IMR-90 (cell line): ENCODE measurements around the gene AP3D1. TPM values are rescaled to one million over a fixed set of nuclear protein-coding genes. Genes with fewer than 3 reads are reported as not detected.

ENCODE experiments used
- ATAC-seq: fragments of 200-7000 bp; cut with Tn5 transposase; 2 replicates; pipeline ENCODE4 v1.9.1; 2020; ENCODE audit warnings: low read depth, mild to moderate bottlenecking, moderate library complexity
- BruUV-seq: library from RNA; stranded (reverse); fragments of 400-500 nt; replicated peaks from 2 replicates; lab custom pipeline; 2021; lab: Mats Ljungman, UMichigan
- CTCF ChIA-PET: fragments of 300-600 bp; formaldehyde crosslinking; extraction: SDS; loops from one replicate; lab custom pipeline; 2021; ENCODE audit warnings: antibody characterized with exemption; lab: Yijun Ruan, JAX
- POLR2A ChIA-PET: fragments of 300-600 bp; sonication (Branson Sonifier 250); formaldehyde crosslinking; loops from one replicate; lab custom pipeline; 2022; ENCODE audit warnings: antibody characterized with exemption; ENCODE audit not compliant: unreplicated experiment; lab: Charles Lee
- DNase-seq: peaks from one replicate; pipeline ENCODE4 v3.0.0; 2013
- H2AFZ ChIP-seq: replicated peaks from 2 replicates; pipeline ENCODE3; 2013; ENCODE audit warnings: low read length, mild to moderate bottlenecking; ENCODE audit not compliant: poor library complexity
- H2AK5ac ChIP-seq: 2 replicates; pipeline ENCODE4 v1.6.1; 2013; ENCODE audit warnings: low read depth, low read length, inconsistent platforms
- H2AK9ac ChIP-seq: replicated peaks from 2 replicates; pipeline ENCODE3; 2013; ENCODE audit warnings: mild to moderate bottlenecking, low read depth, low read length, moderate library complexity; ENCODE audit not compliant: poor library complexity
- H2BK120ac ChIP-seq: 2 replicates; pipeline ENCODE4 v1.6.1; 2013; ENCODE audit warnings: low read depth, low read length, inconsistent platforms
- H2BK15ac ChIP-seq: 3 replicates; pipeline ENCODE4 v1.6.1; 2013; ENCODE audit warnings: low read depth, low read length, inconsistent platforms
- H2BK20ac ChIP-seq: 2 replicates; pipeline ENCODE4 v1.6.1; 2013; ENCODE audit warnings: low read depth, mild to moderate bottlenecking, inconsistent platforms, low read length, moderate library complexity
- H2BK5ac ChIP-seq: 2 replicates; pipeline ENCODE4 v1.6.1; 2013; ENCODE audit warnings: mild to moderate bottlenecking, low read depth, low read length, inconsistent platforms; ENCODE audit not compliant: poor library complexity, severe bottlenecking
- H3K14ac ChIP-seq: replicated peaks from 2 replicates; pipeline ENCODE4 v1.6.1; 2013; ENCODE audit warnings: low read depth, low read length, inconsistent platforms
- H3K18ac ChIP-seq: 2 replicates; pipeline ENCODE4 v1.6.1; 2013; ENCODE audit warnings: low read depth, low read length, control low read depth
- H3K23ac ChIP-seq: 2 replicates; pipeline ENCODE4 v1.6.1; 2013; ENCODE audit warnings: low read depth, low read length, inconsistent platforms
- H3K27ac ChIP-seq: 2 replicates; pipeline ENCODE4 v1.5.1; 2013; ENCODE audit warnings: mild to moderate bottlenecking, control low read depth, low read length; ENCODE audit not compliant: insufficient read depth
- H3K27me3 ChIP-seq: 2 replicates; pipeline ENCODE4 v1.6.1; 2013; ENCODE audit warnings: low read length; ENCODE audit not compliant: control insufficient read depth, insufficient read depth
- H3K36me3 ChIP-seq: 2 replicates; pipeline ENCODE4 v1.6.1; 2013; ENCODE audit warnings: low read length, mixed read lengths; ENCODE audit not compliant: control insufficient read depth, insufficient read depth
- H3K4ac ChIP-seq: 2 replicates; pipeline ENCODE4 v1.6.1; 2013; ENCODE audit warnings: low read depth, low read length, inconsistent platforms
- H3K4me1 ChIP-seq: 2 replicates; pipeline ENCODE4 v1.6.1; 2013; ENCODE audit warnings: low read length, mixed read lengths; ENCODE audit not compliant: control insufficient read depth, insufficient read depth
- H3K4me2 ChIP-seq: 2 replicates; pipeline ENCODE4 v1.6.1; 2013; ENCODE audit warnings: low read depth, mild to moderate bottlenecking, control low read depth, low read length, moderate library complexity
- H3K4me3 ChIP-seq: 2 replicates; pipeline ENCODE4 v1.5.1; 2013; ENCODE audit warnings: low read depth, mild to moderate bottlenecking, control low read depth, low read length, moderate library complexity; ENCODE audit not compliant: insufficient read depth
- H3K56ac ChIP-seq: 2 replicates; pipeline ENCODE4 v1.6.1; 2013; ENCODE audit warnings: low read length, inconsistent platforms; ENCODE audit not compliant: insufficient read depth; ENCODE audit errors: extremely low read depth
- H3K79me1 ChIP-seq, 2 experiments: 2 replicates each; pipeline ENCODE4 v1.6.1; 2013; ENCODE audit warnings: low read length in 2 of 2, inconsistent platforms in 1 of 2, low read depth in 1 of 2
- H3K9ac ChIP-seq: 2 replicates; pipeline ENCODE4 v1.6.1; 2013; ENCODE audit warnings: low read depth, low read length, control low read depth
- H3K9me1 ChIP-seq: 2 replicates; pipeline ENCODE4 v1.6.1; 2013; ENCODE audit warnings: low read length, inconsistent platforms; ENCODE audit not compliant: insufficient read depth
- H3K9me3 ChIP-seq: 2 replicates; pipeline ENCODE4 v1.6.1; 2013; ENCODE audit warnings: low read length; ENCODE audit not compliant: control insufficient read depth, insufficient read depth
- H4K20me1 ChIP-seq: 2 replicates; pipeline ENCODE4 v1.6.1; 2013; ENCODE audit warnings: low read length, inconsistent platforms; ENCODE audit not compliant: insufficient read depth
- H4K5ac ChIP-seq: 2 replicates; pipeline ENCODE4 v1.6.1; 2013; ENCODE audit warnings: mild to moderate bottlenecking, low read depth, low read length, control low read depth
- H4K8ac ChIP-seq, 2 experiments: 2 replicates each; pipeline ENCODE4 v1.6.1; 2013; ENCODE audit warnings: low read depth in 2 of 2, low read length in 2 of 2, control low read depth in 1 of 2, inconsistent platforms in 1 of 2
- H4K91ac ChIP-seq: 2 replicates; pipeline ENCODE4 v1.6.1; 2013; ENCODE audit warnings: low read depth, low read length, inconsistent platforms; ENCODE audit not compliant: insufficient read depth
- BHLHE40 ChIP-seq: fragments of 150-350 bp; IDR thresholded peaks from 2 replicates; pipeline ENCODE4 v1.6.1; 2016; ENCODE audit warnings: mild to moderate bottlenecking, low read depth, low read length
- RAD21 ChIP-seq: IDR thresholded peaks from 2 replicates; pipeline ENCODE4 v1.6.1; 2012; ENCODE audit warnings: low read length, improper control_type of control experiment
- SMC3 ChIP-seq: fragments of 150-350 bp; IDR thresholded peaks from 2 replicates; pipeline ENCODE4 v1.6.1; 2016; ENCODE audit warnings: low read depth, mild to moderate bottlenecking, antibody characterized with exemption, low read length, moderate library complexity
- whole genome bisulfite sequencing, 2 experiments: methylation state at CpG; one replicate each; pipeline versions ENCODE4 v1.1.5 to v1.1.7; 2013; ENCODE audit warnings: missing lambda C conversion rate in 2 of 2; ENCODE audit not compliant: insufficient read length in 1 of 2; ENCODE audit errors: extremely low coverage in 2 of 2; 5-methylcytosine and 5-hydroxymethylcytosine counted together
- dilution Hi-C: fragments of 300-500 bp; cut with HindIII; formaldehyde crosslinking; loops from one replicate; pipeline ENCODE4 v1.14.3; 2018; ENCODE audit warnings: low sequenced_read_pairs; ENCODE audit not compliant: unreplicated experiment
- in situ Hi-C: fragments of 300-500 bp; cut with MboI; formaldehyde crosslinking; loops from 3 replicates; pipeline ENCODE4 v1.14.3; 2019; ENCODE audit warnings: low sequenced_read_pairs, inconsistent platforms, mixed read lengths
- intact Hi-C: fragments of 100-400 bp; cut with micrococcal nuclease; formaldehyde crosslinking; loops from 2 replicates; pipeline ENCODE4 v1.10.0; 2022
- polyA plus RNA-seq, 3 experiments: library from polyadenylated mRNA; depleted of rRNA; stranded (reverse); fragments of >200 nt; gene quantifications; 2 replicates each; pipeline ENCODE4 v1.2.3, GENCODE V29; 2012; ENCODE audit warnings: low replicate concordance in 1 of 3
- total RNA-seq: library from RNA; depleted of rRNA; stranded (reverse); fragments of >200 nt; gene quantifications from 2 replicates; pipeline ENCODE4 v1.2.3, GENCODE V29; 2012

AP3D1 gene
- total and polyA plus RNA-seq, 2 of the 4 experiments (the other 2 are of a cell fraction), result 75.3 to 129 TPM

DNA sequence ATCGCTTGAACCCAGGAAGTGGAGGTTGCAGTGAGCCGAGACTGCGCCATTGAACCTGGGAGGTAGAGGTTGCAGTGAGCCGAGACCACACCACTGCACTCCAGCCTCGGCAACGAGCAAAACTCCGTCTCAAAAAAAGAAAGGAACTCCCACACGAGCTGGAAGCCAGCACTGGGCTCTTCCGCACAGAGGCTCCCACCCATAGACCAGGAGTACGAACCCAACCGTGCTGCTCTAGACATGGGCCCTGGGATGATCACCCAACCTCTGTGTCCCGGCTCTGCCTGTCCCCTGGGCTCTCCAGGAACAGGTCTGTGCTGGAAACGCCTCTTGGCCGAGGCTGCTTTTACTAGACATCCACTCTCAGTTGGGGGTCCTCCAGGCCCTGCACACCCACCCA lies 24.4 kb upstream of the AP3D1 start:
- H3K23ac ChIP-seq, result no peak overlapping the region
- no peak overlapping the region for H3K18ac ChIP-seq
- H3K9me3 ChIP-seq, result no peaks in the 10 kb centered on the region
- WGBS, 2 experiments, result 94% methylated on average over 7 of the region's 14 CpGs; no CpG with 5 or more reads in 1 of the 2 experiments
- no peak overlapping the region for H3K4me3 ChIP-seq
- no peak overlapping the region for H3K14ac ChIP-seq
- no peak overlapping the region for H3K56ac ChIP-seq
- BruUV-seq, result no TSS peak
- H2AFZ ChIP-seq, result no peak overlapping the region
- TF ChIP-seq RAD21 (no peak), SMC3 (no peak), BHLHE40 (no peak)
- DNase-seq (no peak), ATAC-seq (no peak)
- H3K4me2 ChIP-seq, result no peak overlapping the region
- no peaks in the 10 kb centered on the region for H3K27me3 ChIP-seq
- no peak overlapping the region for H3K27ac ChIP-seq
- H2BK20ac ChIP-seq, result no peak overlapping the region
- no peak overlapping the region for H2BK5ac ChIP-seq
- peaks cover 3 to 76% of the 10 kb centered on the region in 2 experiments; a peak in 2 of 4 replicates for H3K79me1 ChIP-seq
- H3K4me1 ChIP-seq, result peaks cover 10% of the 10 kb centered on the region
- intact Hi-C loops, result no loop called here
- H3K4ac ChIP-seq, result no peak overlapping the region
- CTCF ChIA-PET, result no interaction called here
- POLR2A ChIA-PET, result no interaction called here
- dilution Hi-C loops, result no loop called here
- H3K9me1 ChIP-seq, result peaks cover 16% of the 10 kb centered on the region
- peaks cover 10% of the 10 kb centered on the region for H3K36me3 ChIP-seq
- no peak overlapping the region for H4K5ac ChIP-seq
- no peak overlapping the region for H3K9ac ChIP-seq
- H2AK9ac ChIP-seq, result no peak overlapping the region
- in situ Hi-C loops, result no loop called here
- no peak overlapping the region for H2BK15ac ChIP-seq
- no peak overlapping the region for H2BK120ac ChIP-seq
- H4K8ac ChIP-seq, result no peak overlapping the region
- no peak overlapping the region for H2AK5ac ChIP-seq
- H4K91ac ChIP-seq, result no peak overlapping the region
- H4K20me1 ChIP-seq, result peaks cover 84% of the 10 kb centered on the region
